NCI-H2196 (cell line): ENCODE measurements around the gene PHF21B.

Source experiments
- DNase-seq: peaks from one replicate; lab custom pipeline; 2025; ENCODE audit not compliant: unreplicated experiment; lab: John Stamatoyannopoulos, UW

PHF21B gene

DNA sequence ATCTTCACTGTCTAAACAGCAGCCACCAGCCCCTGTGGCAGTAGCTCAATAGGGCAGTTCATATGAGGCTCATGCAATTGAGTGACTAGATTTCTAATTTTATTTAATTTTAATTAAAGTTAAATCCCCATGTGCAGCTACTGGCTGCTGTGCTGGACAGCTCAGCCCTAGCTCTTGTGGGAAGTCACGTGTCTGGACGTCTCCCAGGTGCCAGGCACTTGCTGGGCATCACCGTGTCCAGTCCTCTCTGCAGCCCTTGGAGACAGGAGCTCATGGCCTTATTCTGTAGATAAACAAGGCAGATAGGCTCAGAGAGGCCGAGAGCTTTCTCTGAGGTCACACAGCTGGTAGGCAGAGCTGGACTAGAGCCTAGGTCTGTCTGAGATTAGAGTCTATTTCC is 162.4 kb downstream of the PHF21B start:
- no peak for DNase-seq

GRCh38 chr22:44846726-44847275 is 163.0 kb downstream of the PHF21B start:
- DNase-seq, result no peak

- no peak for DNase-seq
Measured at GRCh38 chr22:44845796-44846720, 163.7 kb downstream of the PHF21B start.

DNA sequence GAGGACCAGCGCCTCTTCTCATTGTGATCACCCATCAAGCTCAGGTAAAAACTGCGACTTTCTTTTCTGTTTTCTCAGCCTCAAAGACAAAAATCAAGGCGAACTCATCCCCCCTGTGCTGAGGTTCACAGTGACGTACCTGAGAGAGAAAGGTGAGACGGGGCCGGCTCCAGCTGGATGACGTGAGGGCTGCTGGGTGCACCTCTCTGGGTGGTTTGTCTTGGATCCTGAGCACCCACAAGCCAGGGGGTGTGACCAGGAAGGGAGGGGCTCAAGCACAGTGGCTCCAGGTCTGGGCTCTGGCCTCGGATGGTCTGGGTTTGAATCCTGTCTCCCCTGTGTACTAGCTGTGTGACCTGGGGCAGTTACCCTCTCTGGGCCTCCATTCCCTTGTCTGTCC is 164.6 kb downstream of the PHF21B start:
- no peak for DNase-seq

- no peak for DNase-seq
Measured at GRCh38 chr22:44842417-44842816, 167.4 kb downstream of the PHF21B start.

GRCh38 chr22:44840611-44841322 is 169.0 kb downstream of the PHF21B start:
- no peak for DNase-seq

DNA sequence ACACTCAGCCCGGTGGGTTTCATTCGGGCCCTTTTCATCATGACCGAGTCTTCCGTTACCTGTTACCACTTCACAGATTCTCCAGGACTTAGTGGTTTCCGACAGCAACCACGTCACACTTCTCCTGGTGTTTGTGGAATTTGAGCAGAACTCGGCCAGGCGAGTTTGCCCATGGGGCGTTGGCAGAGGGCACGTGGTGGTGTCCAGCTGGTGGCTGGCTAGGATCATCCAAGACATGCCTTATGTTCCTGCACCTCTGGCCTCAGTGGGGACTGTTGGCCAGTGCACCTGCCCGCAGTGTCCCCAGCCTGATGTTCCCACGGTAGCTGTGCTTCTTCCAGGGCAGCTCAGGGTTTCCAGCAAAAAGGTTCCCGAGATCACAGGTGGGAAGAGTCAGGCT is 170.1 kb downstream of the PHF21B start:
- DNase-seq, result no peak

GRCh38 chr22:44839061-44839460 is 170.7 kb downstream of the PHF21B start:
- DNase-seq, result no peak

DNA sequence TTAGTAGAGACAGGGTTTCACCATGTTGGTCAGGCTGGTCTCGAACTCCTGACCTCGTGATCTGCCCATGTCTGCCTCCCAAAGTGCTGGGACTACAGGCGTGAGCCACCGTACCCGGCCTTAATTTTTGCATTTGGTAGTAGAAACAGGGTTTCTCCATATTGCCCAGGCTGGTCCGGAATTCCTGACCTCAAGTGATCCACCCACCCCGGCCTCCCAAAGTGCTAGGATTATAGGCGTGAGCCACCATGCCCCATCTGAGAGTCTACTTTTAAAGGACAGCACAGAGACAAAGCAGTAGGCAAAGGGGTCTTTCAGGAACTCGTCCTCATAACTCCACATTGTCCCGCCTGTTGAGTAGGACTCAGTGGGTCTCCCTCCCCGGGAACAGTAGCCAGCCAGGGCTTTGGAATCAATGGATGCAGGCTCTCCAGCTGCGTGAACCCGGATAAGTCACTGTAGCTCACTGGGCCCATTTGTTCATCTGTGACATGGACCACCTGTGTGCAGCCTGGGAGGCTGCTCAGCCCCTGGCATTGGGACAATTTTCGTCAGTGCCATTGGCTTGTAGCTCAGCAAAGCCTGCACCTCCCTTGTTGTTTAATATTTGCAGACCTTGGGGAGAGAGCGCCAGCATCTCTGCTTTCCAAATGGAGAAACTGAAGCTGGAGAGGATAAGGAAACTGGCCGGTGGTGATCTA is 171.3 kb downstream of the PHF21B start:
- DNase-seq, result no peak

- DNase-seq, result no peak
Measured at GRCh38 chr22:44837481-44837880, 172.3 kb downstream of the PHF21B start.

DNA sequence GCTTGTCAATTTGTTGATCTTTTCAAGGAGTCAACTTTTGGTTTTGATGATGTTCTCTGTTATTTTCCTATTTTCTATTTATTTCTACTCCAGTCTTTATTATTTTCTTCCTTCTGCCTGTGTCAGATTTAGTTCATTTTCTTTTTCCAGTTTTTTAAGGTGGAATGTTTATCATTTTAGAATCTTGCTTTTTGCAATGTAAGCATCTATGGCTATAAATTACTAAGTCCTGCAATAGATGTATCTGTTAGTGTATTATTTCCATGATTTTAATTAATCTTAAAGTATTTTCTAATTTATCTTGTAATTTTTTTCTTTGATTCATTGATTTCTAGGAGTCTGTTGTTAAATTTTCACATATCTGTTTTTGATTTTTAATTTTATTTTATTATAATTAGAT is 175.7 kb downstream of the PHF21B start:
- DNase-seq, result no peak

- DNase-seq, result no peak
Measured at GRCh38 chr22:44831885-44832284, 177.9 kb downstream of the PHF21B start.
